NCI-H1417 (cell line): ENCODE data around the gene TBX22.
"Not testable (repeated sequence)": the region's sequence is repeated elsewhere in the genome, so short reads cannot be mapped to it uniquely, and the experiment has no call there.

Experiments used
- DNase-seq, 3 experiments: peaks; one replicate each; lab custom pipeline; 2025; lab: John Stamatoyannopoulos, UW

TBX22 gene

DNA sequence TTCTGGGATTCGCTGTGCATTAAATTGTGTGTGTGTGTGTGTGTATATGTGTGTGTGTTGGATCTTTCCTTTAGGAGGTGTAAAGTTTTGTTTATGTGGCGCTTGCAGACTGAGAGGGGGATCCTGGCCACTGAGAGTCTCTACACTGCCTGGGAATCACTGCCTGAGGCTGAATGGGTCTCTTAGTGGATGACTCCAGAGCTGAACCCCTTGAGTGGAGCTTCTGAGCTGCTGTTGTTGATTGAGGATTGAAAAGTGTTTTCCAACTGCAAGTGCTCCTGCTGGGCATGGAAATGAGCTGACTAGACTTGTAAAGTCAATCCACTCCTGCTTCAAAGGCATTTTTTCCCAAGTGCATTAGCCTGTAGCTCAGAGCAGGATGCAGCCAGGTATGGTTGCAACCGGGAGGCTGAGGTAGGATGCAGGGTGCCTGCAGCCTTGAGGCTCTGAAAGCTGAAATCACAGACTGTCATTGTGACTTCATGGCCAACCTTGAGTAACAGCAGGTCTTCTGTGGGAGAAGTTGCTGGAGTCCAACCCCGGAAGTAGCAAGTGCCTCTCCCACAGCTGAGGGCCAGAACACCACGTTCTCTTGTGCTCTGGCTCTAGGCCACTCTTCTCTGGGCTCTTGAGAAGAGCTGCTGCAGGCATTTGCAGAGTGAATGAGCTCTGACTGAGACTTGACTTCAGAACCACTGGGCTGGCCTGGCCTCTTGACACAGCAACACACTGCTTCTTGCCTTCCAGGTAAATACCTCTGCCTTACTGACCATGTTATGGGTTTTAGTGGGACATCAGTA is at the start of gene TBX22:
TBX22 (plus strand) TSS at position 613 of the 800 bp plus-strand sequence. CDS start 7,517 bp downstream, outside the sequence.
- DNase-seq = no peak

DNA sequence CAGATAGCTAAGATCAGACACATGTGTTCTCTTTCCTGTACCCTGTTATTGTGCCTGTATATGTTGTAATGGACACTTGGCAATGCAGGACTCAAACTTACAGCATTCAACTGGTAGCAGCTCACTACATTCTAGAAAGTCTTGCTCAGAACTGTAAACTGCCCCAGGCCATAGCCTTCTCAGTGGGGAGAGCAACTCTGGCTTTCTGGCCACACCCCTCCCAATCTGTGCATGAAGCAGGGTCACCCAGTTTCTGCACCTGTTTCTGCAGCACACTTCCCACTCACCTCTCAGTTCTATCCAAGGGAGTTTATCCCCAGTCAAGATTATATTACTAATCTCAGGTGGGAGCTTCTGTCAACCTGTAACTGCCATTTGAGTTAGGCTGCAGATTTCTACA is 38.9 kb upstream of the TBX22 start:
- DNase-seq = no peak

GRCh38 chrX:80004458-80004857 is 10.1 kb upstream of the TBX22 start:
- no peak for DNase-seq

DNA sequence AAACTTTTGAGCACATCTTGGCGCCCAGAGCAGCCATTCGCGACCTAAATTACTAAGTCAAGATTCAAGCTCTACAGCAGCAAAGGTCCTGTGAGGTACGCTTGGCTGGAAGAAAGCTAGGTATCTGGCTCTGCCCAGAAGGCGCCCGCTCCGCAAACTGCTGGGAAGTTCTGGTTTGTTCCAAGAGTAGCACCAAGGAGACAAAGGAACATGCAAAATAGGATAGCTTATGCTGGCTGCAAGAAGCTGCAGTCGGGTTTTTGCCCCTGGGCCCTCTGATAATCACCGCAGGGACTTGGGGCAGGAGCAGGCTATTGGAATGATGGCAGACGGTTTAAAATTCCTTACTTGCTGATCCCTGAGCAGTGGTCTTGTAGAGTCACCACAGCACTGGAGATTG is 3.0 kb upstream of the TBX22 start:
- no peak for DNase-seq

- DNase-seq = no peak
These were observed 1.6 kb downstream of the TBX22 start for GRCh38 chrX:80016182-80016581.

DNA sequence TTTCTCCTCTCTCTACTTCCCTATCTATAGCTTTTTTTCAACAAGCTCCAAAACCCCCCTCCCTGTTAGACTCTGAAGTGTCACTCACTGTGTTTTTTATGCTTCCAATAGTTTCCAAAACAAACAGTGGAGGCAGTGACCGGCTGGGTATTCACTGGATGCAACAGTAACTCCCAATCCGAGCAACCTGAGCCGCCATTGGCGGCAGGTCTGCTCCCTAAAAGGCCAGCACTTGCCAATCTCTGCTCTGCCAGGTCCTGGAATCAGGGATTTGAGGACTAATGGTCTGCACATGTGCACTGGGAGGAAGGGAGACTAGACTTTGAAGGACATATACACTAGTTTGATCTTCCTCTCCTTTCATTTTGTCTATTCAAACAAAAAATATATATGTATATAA is 7.1 kb downstream of the TBX22 start:
- DNase-seq = no peak

GRCh38 chrX:80022363-80023031 is 7.9 kb downstream of the TBX22 start:
- no peak for DNase-seq

DNA sequence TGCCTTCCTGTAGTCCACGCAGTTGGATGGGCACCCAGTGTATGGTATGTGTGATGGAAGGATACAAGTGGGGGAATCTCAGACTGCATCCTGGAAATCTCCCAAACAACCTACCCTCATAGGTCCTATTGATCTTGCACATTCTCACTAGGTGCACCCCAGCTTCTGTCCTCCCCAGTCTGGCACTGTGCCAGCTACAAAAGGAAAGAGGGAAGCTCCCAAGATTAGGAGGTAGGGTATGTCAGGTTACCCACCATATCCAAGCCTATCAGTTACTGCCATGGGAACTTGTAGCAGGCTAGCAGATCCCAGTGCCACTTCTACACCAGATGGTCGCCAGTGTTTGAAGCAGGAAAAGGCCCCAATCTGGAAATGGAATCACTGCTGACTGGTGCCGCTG is 11.6 kb downstream of the TBX22 start:
- no peak for DNase-seq

DNA sequence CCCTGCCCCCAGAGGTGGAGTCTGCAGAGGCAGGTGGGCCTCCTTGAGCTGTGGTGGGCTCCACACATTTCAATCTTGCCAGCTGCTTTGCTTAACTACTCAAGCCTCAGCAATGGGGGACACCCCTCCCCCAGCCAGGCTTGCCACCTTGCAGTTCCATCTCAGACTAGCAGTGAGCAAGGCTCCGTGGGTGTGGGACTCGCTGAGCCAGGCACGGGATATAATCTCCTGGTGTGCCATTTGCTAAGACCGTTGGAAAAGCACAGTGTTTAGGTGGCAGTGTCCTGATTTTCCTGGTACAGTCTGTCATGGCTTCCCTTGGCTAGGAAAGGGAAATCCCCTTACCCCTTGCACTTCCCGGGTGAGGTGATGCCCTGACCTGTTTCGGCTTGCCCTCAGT is 51.6 kb downstream of the TBX22 start:
- not testable (repeated sequence) for DNase-seq

- not testable (repeated sequence) for DNase-seq
These were observed 61.1 kb downstream of the TBX22 start for GRCh38 chrX:80075625-80076024.
